H1 (cell line): ENCODE measurements around the gene OSMR. TPM values are rescaled to one million over a fixed set of nuclear protein-coding genes. Genes with fewer than 3 reads are reported as not detected.

Experiments
- CTCF ChIA-PET: fragments of 300-600 bp; sonication (Branson Sonifier 250); formaldehyde crosslinking; loops from one replicate; lab custom pipeline; 2021; ENCODE audit not compliant: partially characterized antibody; lab: Charles Lee
- POLR2A ChIA-PET: fragments of 300-600 bp; sonication (Branson Sonifier 250); formaldehyde crosslinking; loops from one replicate; lab custom pipeline; 2021; ENCODE audit warnings: inconsistent platforms; ENCODE audit not compliant: partially characterized antibody; lab: Charles Lee
- DNase-seq, 2 experiments: peaks; one replicate each; pipeline versions ENCODE4 v3.0.0 to v3.0.0-alpha.2; 2010 to 2022; ENCODE audit warnings: low spot score in 2 of 2, low read depth in 1 of 2, mixed read lengths in 1 of 2
- FAIRE-seq: peaks from 2 replicates; lab custom pipeline; 2011; peaks lifted over from hg19 to GRCh38; lab: Jason Lieb, UNC
- H2AFZ ChIP-seq: 2 replicates; pipeline ENCODE4 v1.8.1; 2012; ENCODE audit warnings: low read length, inconsistent platforms
- H2AK5ac ChIP-seq: 2 replicates; pipeline ENCODE4 v1.6.1; 2013; ENCODE audit warnings: low read depth, low read length
- H2BK120ac ChIP-seq: replicated peaks from 2 replicates; pipeline ENCODE3; 2013; ENCODE audit warnings: low read depth, low read length, inconsistent platforms
- H2BK12ac ChIP-seq: 2 replicates; pipeline ENCODE4 v1.6.1; 2013; ENCODE audit warnings: low read depth, low read length
- H2BK15ac ChIP-seq: 2 replicates; pipeline ENCODE4 v1.6.1; 2013; ENCODE audit warnings: low read length
- H2BK20ac ChIP-seq: 2 replicates; pipeline ENCODE4 v1.6.1; 2013; ENCODE audit warnings: low read length
- H2BK5ac ChIP-seq: 2 replicates; pipeline ENCODE4 v1.6.1; 2013; ENCODE audit warnings: low read depth, low read length
- H3K14ac ChIP-seq: 2 replicates; pipeline ENCODE4 v1.6.1; 2013; ENCODE audit warnings: inconsistent platforms; ENCODE audit not compliant: insufficient read length
- H3K18ac ChIP-seq: 2 replicates; pipeline ENCODE4 v1.6.1; 2013; ENCODE audit warnings: low read length; ENCODE audit errors: extremely low read depth
- H3K23ac ChIP-seq: 2 replicates; pipeline ENCODE4 v1.6.1; 2013; ENCODE audit warnings: inconsistent platforms; ENCODE audit not compliant: insufficient read length
- H3K23me2 ChIP-seq: 2 replicates; pipeline ENCODE4 v1.6.1; 2013; ENCODE audit warnings: low read depth, low read length
- H3K27ac ChIP-seq: 2 replicates; pipeline ENCODE4 v1.6.1; 2011; ENCODE audit warnings: low read depth, low read length, inconsistent platforms
- H3K27me3 ChIP-seq, 4 experiments: replicated peaks in 1 of 4; 1 replicate in 1 of 4; 2 replicates in 3 of 4; pipeline versions ENCODE4 v1.6.1 to v1.8.1; 2011 to 2013; ENCODE audit warnings: low read length in 3 of 4, mild to moderate bottlenecking in 3 of 4, inconsistent platforms in 2 of 4, mixed read lengths in 2 of 4, moderate library complexity in 1 of 4; ENCODE audit not compliant: control insufficient read depth in 3 of 4, insufficient read depth in 3 of 4; ENCODE audit errors: extremely low read depth in 1 of 4
- H3K36me3 ChIP-seq, 4 experiments: 2 replicates each; pipeline versions ENCODE4 v1.6.1 to v1.8.1; 2011 to 2013; ENCODE audit warnings: mild to moderate bottlenecking in 4 of 4, low read length in 3 of 4, moderate library complexity in 2 of 4, control low read depth in 1 of 4, inconsistent platforms in 1 of 4; ENCODE audit not compliant: insufficient read depth in 4 of 4, control insufficient read depth in 2 of 4
- H3K4ac ChIP-seq: replicated peaks from 2 replicates; pipeline ENCODE3; 2013; ENCODE audit warnings: low read length, low read depth, mixed read lengths, inconsistent platforms; ENCODE audit not compliant: insufficient read length
- H3K4me1 ChIP-seq, 4 experiments: replicated peaks in 1 of 4; 1 replicate in 1 of 4; 2 replicates in 3 of 4; pipeline versions ENCODE4 v1.6.1 to v1.8.1; 2011 to 2013; ENCODE audit warnings: low read length in 3 of 4, inconsistent platforms in 2 of 4, mixed read lengths in 1 of 4; ENCODE audit not compliant: insufficient read depth in 4 of 4, control insufficient read depth in 3 of 4
- H3K4me2 ChIP-seq, 2 experiments: 2 replicates each; pipeline versions ENCODE4 v1.6.1 to v1.8.1; 2011 to 2013; ENCODE audit warnings: low read depth in 2 of 2, low read length in 2 of 2, control low read depth in 1 of 2, inconsistent platforms in 1 of 2, mild to moderate bottlenecking in 1 of 2; ENCODE audit not compliant: insufficient read depth in 1 of 2
- H3K4me3 ChIP-seq, 4 experiments: fragments of 200-600, 300-600 bp in 1 of 4; sonication (generic), shearing (Covaris generic), sonication (Bioruptor Twin) in 1 of 4; 2 replicates each; pipeline versions ENCODE4 v1.5.1 to v1.8.1; 2011 to 2016; ENCODE audit warnings: low read length in 4 of 4, low read depth in 3 of 4, control low read depth in 2 of 4, inconsistent platforms in 2 of 4, mild to moderate bottlenecking in 2 of 4, mixed read lengths in 1 of 4, moderate library complexity in 1 of 4; ENCODE audit not compliant: insufficient read depth in 2 of 4; ENCODE audit errors: extremely low read depth in 1 of 4
- H3K56ac ChIP-seq: replicated peaks from 2 replicates; pipeline ENCODE3; 2013; ENCODE audit warnings: low read depth, mild to moderate bottlenecking, mixed read lengths, low read length, inconsistent platforms; ENCODE audit not compliant: insufficient read length
- H3K79me1 ChIP-seq: 2 replicates; pipeline ENCODE4 v1.6.1; 2013; ENCODE audit warnings: low read depth, low read length, control low read depth
- H3K79me2 ChIP-seq, 2 experiments: 2 replicates each; pipeline versions ENCODE4 v1.6.1 to v1.8.1; 2012 to 2013; ENCODE audit warnings: low read length in 2 of 2, mild to moderate bottlenecking in 2 of 2, inconsistent platforms in 1 of 2; ENCODE audit not compliant: insufficient read depth in 2 of 2, control insufficient read depth in 1 of 2
- H3K9ac ChIP-seq, 4 experiments: replicated peaks in 1 of 4; 1 replicate in 1 of 4; 2 replicates in 3 of 4; pipeline versions ENCODE4 v1.6.1 to v1.8.1; 2011 to 2013; ENCODE audit warnings: low read depth in 3 of 4, low read length in 3 of 4, control low read depth in 2 of 4, mild to moderate bottlenecking in 2 of 4, moderate library complexity in 2 of 4, inconsistent platforms in 1 of 4; ENCODE audit errors: extremely low read depth in 1 of 4
- H3K9me3 ChIP-seq, 2 experiments: 2 replicates each; pipeline versions ENCODE4 v1.6.1 to v1.8.1; 2012 to 2013; ENCODE audit warnings: mild to moderate bottlenecking in 2 of 2, moderate library complexity in 2 of 2, control low read depth in 1 of 2, inconsistent platforms in 1 of 2, low read depth in 1 of 2, low read length in 1 of 2, mixed read lengths in 1 of 2; ENCODE audit not compliant: insufficient read depth in 2 of 2
- H4K20me1 ChIP-seq, 2 experiments: replicated peaks in 1 of 2; 2 replicates each; pipeline versions ENCODE3 to v1.8.1; 2011 to 2013; ENCODE audit warnings: inconsistent platforms in 2 of 2, low read length in 2 of 2, mild to moderate bottlenecking in 1 of 2; ENCODE audit not compliant: insufficient read depth in 2 of 2, control insufficient read depth in 1 of 2
- H4K5ac ChIP-seq: 2 replicates; pipeline ENCODE4 v1.6.1; 2013; ENCODE audit warnings: low read length, low read depth, mixed read lengths, inconsistent platforms; ENCODE audit not compliant: insufficient read length
- H4K8ac ChIP-seq: 2 replicates; pipeline ENCODE4 v1.8.0; 2013; ENCODE audit warnings: mild to moderate bottlenecking, moderate library complexity, low read length, inconsistent platforms; ENCODE audit not compliant: insufficient read depth; ENCODE audit errors: extremely low read depth
- H4K91ac ChIP-seq: replicated peaks from 2 replicates; pipeline ENCODE3; 2013; ENCODE audit warnings: low read length, mixed read lengths, inconsistent platforms; ENCODE audit not compliant: insufficient read length
- BACH1 ChIP-seq: IDR thresholded peaks from 2 replicates; pipeline ENCODE4 v1.6.1; 2012; ENCODE audit warnings: low read length, improper control_type of control experiment
- CTCF ChIP-seq, 3 experiments: IDR thresholded peaks; 1 replicate in 2 of 3; 2 replicates in 1 of 3; pipeline versions ENCODE4 v1.5.1 to v1.6.1; 2011; ENCODE audit warnings: low read length in 3 of 3, mild to moderate bottlenecking in 3 of 3, inconsistent platforms in 2 of 3, low read depth in 1 of 3, moderate library complexity in 1 of 3; ENCODE audit not compliant: insufficient read depth in 1 of 3; ENCODE audit errors: control extremely low read depth in 1 of 3
- E2F6 ChIP-seq: IDR thresholded peaks from 2 replicates; pipeline ENCODE4 v1.6.1; 2012; ENCODE audit warnings: inconsistent platforms
- EGR1 ChIP-seq: IDR thresholded peaks from 2 replicates; pipeline ENCODE4 v1.6.1; 2011; ENCODE audit warnings: low read depth, low read length, borderline replicate concordance
- GTF2F1 ChIP-seq: IDR thresholded peaks from 2 replicates; pipeline ENCODE4 v1.6.1; 2012; ENCODE audit warnings: low read depth, low read length, improper control_type of control experiment, borderline replicate concordance
- JUN ChIP-seq: IDR thresholded peaks from 2 replicates; pipeline ENCODE4 v1.6.1; 2011; ENCODE audit warnings: low read depth, mild to moderate bottlenecking, improper control_type of control experiment, low read length
- MAFK ChIP-seq: IDR thresholded peaks from 2 replicates; pipeline ENCODE4 v1.6.1; 2012; ENCODE audit warnings: low read depth, mild to moderate bottlenecking, improper control_type of control experiment, low read length
- POU5F1 ChIP-seq: IDR thresholded peaks from 2 replicates; pipeline ENCODE4 v1.6.1; 2011; ENCODE audit warnings: low read depth, mild to moderate bottlenecking, low read length, moderate library complexity
- SIRT6 ChIP-seq: IDR thresholded peaks from one replicate; pipeline ENCODE4 v1.7.1; 2012; ENCODE audit warnings: low read length, inconsistent platforms
- TBP ChIP-seq: IDR thresholded peaks from 2 replicates; pipeline ENCODE4 v1.6.1; 2011; ENCODE audit warnings: low read depth, low read length, improper control_type of control experiment
- YY1 ChIP-seq: IDR thresholded peaks from 2 replicates; pipeline ENCODE4 v1.6.1; 2011; ENCODE audit warnings: low read depth, mild to moderate bottlenecking, low read length
- ZNF274 ChIP-seq: IDR thresholded peaks from 2 replicates; pipeline ENCODE4 v1.7.0; 2012; ENCODE audit warnings: low read length, borderline replicate concordance; ENCODE audit errors: extremely low read depth
- WGBS, 2 experiments: shearing (Covaris generic) in 1 of 2; methylation state at CpG; one replicate each; pipeline versions ENCODE4 v1.1.6 to v1.1.7; 2013 to 2015; ENCODE audit warnings: low lambda C conversion rate in 2 of 2, mixed read lengths in 2 of 2, inconsistent platforms in 1 of 2, low coverage in 1 of 2, missing lambda C conversion rate in 1 of 2; ENCODE audit not compliant: insufficient replicate concordance in 2 of 2, insufficient coverage in 1 of 2, insufficient read length in 1 of 2; ENCODE audit errors: extremely low coverage in 1 of 2, missing lambda C conversion rate in 1 of 2; 5-methylcytosine and 5-hydroxymethylcytosine counted together
- polyA plus RNA-seq, 7 experiments: library from polyadenylated mRNA; depleted of rRNA in 3 of 7; stranded (reverse) in 5 of 7; unstranded in 2 of 7; fragments of >200 nt in 5 of 7; fragments of 200-250 nt in 2 of 7; gene quantifications; 1 replicate in 5 of 7; 2 replicates in 1 of 7; 4 replicates in 1 of 7; pipeline versions ENCODE4 v1.2.1 to v1.2.3, GENCODE V29; 2011 to 2013; ENCODE audit warnings: missing spikeins in 2 of 7, mixed read lengths in 2 of 7
- total RNA-seq: library from RNA; stranded (reverse); fragmentation: NEBNext Ultra II Directional; extraction: Animal tissue kit (Norgen Biotek cat#: 25700); gene quantifications from 2 replicates; pipeline ENCODE4 v1.2.1, GENCODE V29; 2021

Gene OSMR
- total and polyA plus RNA-seq, 2 of the 8 experiments (the other 6 are each of a cell fraction or from before 2014, with no cell fraction given): 2.3 to 2.6 TPM

- no peak for FAIRE-seq
- no peak overlapping the region for H2BK5ac ChIP-seq
- TF ChIP-seq YY1 (no peak), GTF2F1 (no peak), BACH1 (no peak), CTCF (IDR thresholded peaks at IDR 0.05; ENCODE audit: control extremely low read depth in 1 of 3, insufficient read depth in 1 of 3, low read depth in 1 of 3, low read length in 3 of 3) (no peak), POU5F1 (no peak), TBP (no peak), MAFK (no peak), ZNF274 (no peak), E2F6 (no peak), JUN (no peak), EGR1 (no peak), SIRT6 (no peak)
Measured at GRCh38 chr5:38837416-38837815, 8.4 kb upstream of the OSMR start.

More at GRCh38 chr5:38837416-38837815, 8.4 kb upstream of the OSMR start:
- Histone ChIP-seq H3K9ac (no peak overlapping the region), H3K79me2 (no peaks in the 10 kb centered on the region), H3K4me1 (no peaks in the 10 kb centered on the region), H2BK15ac (no peak overlapping the region), H4K91ac (no peak overlapping the region), H3K36me3 (no peaks in the 10 kb centered on the region), H3K23me2 (no peaks in the 10 kb centered on the region), H2BK12ac (no peak overlapping the region), H3K4ac (no peak overlapping the region), H3K9me3 (no peaks in the 10 kb centered on the region), H3K23ac (no peak overlapping the region), H3K14ac (no peak overlapping the region), H4K20me1 (no peaks in the 10 kb centered on the region), H3K56ac (no peak overlapping the region), H4K5ac (no peak overlapping the region), H3K4me2 (no peak overlapping the region), H2AFZ (no peak overlapping the region), H3K27ac (no peak overlapping the region), H2AK5ac (no peak overlapping the region), H4K8ac (no peak overlapping the region), H3K79me1 (no peaks in the 10 kb centered on the region), H3K4me3 (no peak overlapping the region), H2BK120ac (no peak overlapping the region), H3K18ac (no peak overlapping the region), H3K27me3 (no peaks in the 10 kb centered on the region), H2BK20ac (no peak overlapping the region)
- WGBS, 2 experiments: 86% methylated on average over 2 of the region's 2 CpGs; no CpG with 5 or more reads in 1 of the 2 experiments
- ChIA-PET CTCF (interaction anchor here (1.5 to 1.9 kb wide), 3 partner anchors 9 to 84 kb away, joined by 4 to 10 read pairs (median 4); no protein-coding TSS in a partner anchor), POLR2A (interaction anchor here (0.9 to 1.4 kb wide), 2 partner anchors 9 to 10 kb away, joined by 3 read pairs; no protein-coding TSS in a partner anchor)
- no peak for DNase-seq
